GM19351 (cell line): ENCODE measurements around the gene FGD2.
"Not testable (repeated sequence)": the region's sequence is repeated elsewhere in the genome, so short reads cannot be mapped to it uniquely, and the experiment has no call there.

Source experiments
- ATAC-seq: cut with Tn5 transposase; IDR thresholded peaks from one replicate; pipeline ENCODE4 v1.9.1; 2021; ENCODE audit warnings: mild to moderate bottlenecking, moderate library complexity; ENCODE audit not compliant: unreplicated experiment

FGD2 gene

DNA sequence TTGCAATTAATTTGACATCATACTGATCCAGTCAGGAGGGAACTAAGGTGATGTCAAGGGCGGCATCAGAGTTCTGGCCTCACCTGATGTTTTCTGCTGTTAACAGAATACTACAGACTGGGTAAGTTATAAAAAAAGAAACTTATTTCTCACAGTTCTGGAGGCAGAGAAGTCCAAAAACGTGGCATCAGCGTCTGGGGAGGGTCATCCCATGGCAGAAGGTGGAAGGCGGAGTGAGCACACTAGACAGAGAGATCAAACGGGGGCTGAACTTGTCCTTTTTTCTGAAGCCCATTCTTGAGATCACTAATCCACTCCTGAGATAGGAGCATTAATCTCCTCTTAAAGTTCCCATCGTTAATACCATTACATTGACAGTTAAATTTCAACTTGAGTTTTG, 16.2 kb upstream of the FGD2 start:
- ATAC-seq = no peak

- ATAC-seq = not testable (repeated sequence)
Observed at GRCh38 chr6:36990401-36990800, 15.1 kb upstream of the FGD2 start.

DNA sequence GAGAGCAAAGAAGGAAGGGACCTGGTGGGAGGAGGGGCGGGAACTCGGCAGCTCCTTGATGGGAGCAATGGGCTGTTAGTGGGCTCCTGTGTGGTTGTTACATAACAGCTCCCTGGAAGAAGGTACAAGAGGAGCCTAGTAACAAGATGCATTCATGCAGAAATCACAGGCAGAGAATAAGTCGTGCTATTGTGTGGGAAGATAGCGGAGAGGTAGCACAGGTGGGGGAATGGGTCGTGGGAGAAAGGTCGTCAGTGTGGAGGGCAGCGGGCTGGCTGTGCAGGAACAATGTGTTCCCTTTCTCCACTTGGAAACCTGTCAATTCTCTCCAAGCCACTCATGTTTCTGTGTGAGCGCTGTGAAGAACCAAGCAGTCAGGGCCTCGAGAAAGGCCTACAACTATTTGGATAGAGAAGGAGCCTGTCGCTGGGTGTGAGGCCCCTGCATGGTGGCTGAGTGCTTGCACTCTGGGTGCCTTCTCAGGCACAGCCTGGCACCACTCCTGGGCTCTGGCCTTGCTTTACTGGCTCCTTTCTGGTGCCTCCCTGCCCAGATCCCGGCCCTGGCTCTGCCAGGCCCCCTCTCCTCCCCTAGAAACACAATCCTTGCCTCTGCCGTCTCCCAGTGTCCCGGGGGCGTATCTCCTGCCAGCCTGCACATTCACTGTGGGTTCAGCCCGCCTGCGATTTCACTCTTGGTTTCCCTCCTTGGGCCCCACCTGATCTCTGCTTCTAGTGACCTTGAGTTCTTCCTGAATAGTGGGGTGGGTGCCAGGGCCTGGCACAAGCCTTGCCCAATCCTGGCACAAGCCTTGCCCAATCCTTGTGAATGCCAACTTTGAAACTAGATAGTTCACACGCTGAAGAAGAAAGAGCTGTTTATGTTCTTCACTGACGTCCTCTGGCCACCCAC, 7.4 kb upstream of the FGD2 start:
- no peak for ATAC-seq

GRCh38 chr6:36998723-36999038, 6.8 kb upstream of the FGD2 start:
- no peak for ATAC-seq

- no peak for ATAC-seq
Observed at GRCh38 chr6:36999061-36999750, 6.2 kb upstream of the FGD2 start.

DNA sequence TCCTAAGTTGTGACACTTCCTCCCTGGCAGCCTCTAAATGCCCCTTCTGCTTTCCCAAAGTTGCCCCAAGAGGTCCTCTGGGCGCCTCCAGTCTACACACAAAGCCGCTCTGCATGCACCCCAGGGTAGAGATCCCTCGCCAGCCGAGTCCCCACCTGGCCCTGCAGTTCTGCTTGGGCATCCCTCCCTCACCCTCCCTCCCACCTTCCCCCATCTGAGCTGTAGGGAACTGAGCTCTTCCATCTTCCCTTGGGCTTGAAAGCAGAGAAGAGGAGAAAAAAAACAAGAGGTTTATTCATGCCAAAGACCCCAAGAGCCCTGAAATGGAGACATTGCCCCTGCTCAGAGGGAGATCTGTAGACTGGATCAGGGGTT, 5.7 kb upstream of the FGD2 start:
- no peak for ATAC-seq

- no peak for ATAC-seq
Observed at GRCh38 chr6:37004044-37004980, 1.1 kb upstream of the FGD2 start.

GRCh38 chr6:37005827-37006567, 542 bp downstream of the FGD2 start:
- ATAC-seq = no peak

- no peak for ATAC-seq
Observed at GRCh38 chr6:37006793-37007339, 1.4 kb downstream of the FGD2 start.

DNA sequence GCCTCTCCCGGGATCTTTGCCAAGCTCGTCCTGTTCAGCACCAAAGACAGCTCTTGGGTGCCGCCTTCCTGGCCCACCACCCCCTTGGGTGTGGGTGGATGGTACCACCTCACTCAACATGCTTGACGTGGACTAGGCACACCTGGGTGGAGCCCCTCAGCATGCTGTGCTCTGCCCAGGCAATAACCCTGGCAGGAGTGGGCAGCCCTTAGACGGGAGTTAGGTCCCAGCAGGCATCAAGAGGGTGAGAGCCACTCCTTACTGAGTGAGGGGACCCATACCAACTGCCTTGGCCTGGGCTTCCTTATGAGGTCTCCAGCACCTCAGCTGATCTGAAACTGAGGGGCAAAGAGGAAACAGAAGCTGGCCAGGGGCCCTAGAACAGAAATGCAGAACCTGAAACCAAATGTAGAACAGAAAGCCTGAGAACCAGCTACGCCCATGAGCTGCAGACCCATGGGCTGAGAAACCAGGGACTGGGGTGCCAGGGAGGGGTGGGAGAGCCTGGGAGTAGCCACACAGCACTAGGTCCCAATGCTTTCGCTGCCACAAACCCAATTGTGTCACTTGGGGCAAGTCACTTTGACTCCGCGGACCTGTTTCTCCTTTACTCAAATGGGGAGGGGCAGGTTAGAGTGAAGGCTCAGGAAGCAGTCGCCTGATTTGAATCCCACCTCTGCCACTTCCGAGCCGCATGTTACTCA, 2.0 kb downstream of the FGD2 start:
- ATAC-seq = no peak

DNA sequence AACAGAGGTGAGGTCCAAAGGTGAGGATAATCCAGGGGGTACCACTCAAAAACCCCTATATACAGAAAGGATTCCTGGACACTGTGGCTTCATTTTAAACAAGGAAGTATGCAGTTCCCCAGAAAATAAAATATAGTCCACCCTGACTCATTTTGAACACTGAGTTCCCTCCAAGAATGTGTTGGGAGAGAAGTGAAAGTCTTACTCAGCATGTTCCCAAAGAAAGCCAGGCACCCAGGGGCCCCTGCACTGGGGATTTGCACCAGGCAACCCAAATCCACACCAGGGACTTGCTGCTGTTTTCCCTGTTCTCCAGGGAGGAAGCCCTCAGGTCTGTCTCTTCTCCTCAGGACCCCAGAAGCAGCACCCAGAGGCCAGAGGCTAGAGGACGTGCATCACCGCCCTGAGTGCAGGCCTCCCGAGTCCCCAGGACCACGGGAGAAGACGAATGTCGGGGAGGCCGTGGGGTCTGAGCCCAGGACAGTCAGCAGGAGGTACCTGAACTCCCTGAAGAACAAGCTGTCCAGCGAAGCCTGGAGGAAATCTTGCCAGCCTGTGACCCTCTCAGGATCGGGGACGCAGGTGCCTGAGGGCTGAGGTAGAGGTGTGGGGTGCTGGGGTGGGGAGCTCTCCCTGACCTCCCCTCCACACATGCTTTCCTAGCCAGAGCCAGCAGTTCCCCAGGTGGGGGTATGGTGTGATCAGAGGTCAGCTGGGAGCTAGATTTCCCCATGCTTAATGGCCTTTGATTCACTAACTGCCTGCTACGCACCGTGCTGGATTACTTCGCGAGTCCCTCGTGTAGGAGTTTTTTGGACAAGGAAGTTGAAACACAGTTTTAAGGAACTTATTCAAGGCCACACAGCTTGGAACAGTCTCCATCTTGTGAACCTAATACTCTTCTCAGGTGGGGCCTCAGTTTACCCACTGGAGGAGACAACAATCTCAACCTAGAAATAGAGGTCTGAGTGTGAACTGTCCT, 3.3 kb downstream of the FGD2 start:
- no peak for ATAC-seq

- ATAC-seq = no peak
Observed at GRCh38 chr6:37010402-37010892, 5.0 kb downstream of the FGD2 start.

GRCh38 chr6:37011656-37012378, 6.4 kb downstream of the FGD2 start:
- no peak for ATAC-seq

DNA sequence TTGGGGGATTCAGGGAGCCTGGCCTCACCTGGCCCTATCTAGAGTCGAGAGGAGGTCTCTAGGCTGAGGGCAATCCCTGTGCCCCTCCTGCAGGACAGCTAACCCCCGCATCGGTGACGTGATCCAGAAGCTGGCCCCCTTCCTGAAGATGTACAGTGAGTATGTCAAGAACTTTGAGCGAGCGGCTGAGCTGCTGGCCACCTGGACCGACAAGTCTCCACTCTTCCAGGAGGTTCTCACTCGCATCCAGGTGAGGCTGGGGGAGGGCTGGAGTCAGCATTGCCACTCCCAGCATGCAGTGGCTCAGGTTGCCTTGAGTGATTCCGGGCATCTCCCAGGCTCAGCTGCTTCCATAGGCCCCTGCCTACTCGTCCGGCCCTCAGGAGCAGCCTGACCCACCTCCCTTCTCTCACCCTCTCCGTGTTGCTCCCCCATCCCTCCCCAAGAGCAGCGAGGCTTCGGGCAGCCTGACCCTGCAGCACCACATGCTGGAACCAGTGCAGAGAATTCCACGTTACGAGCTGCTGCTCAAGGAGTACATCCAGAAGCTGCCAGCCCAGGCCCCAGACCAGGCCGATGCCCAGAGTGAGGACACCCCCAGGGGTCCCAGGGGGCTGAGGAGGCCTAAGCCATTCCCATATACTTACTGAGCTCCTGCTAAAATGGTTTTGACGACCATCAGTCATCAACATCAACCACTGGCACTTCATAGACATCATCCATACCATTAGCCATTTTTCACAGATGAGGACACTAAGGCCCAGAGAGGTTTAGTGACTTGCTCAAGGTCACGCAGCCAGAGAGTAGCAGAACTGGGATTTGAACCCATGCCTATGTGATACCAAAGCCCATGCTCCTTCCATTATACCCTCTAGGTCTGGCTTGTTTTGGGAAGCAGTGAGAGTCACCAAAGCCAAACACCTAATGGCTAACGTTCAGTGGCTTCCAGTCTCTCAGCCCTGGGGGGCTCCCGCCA, 8.3 kb downstream of the FGD2 start:
- ATAC-seq = no peak

DNA sequence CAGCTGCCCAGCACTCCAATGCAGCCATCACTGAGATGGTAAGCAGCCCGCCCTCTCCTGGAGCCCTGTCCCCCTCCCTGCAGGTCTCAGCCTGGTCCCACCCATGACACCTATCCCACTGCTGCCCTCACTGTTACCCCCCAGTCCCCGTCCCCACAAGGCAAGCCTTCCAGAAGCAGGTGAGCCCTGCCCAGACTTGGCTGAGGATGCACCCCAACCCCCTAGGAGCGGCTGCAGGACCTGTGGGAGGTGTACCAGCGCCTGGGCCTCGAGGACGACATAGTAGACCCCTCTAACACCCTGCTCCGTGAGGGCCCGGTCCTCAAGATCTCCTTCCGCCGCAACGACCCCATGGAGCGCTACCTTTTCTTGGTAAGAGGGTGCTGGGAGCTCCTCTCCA, 9.2 kb downstream of the FGD2 start:
- ATAC-seq = no peak

DNA sequence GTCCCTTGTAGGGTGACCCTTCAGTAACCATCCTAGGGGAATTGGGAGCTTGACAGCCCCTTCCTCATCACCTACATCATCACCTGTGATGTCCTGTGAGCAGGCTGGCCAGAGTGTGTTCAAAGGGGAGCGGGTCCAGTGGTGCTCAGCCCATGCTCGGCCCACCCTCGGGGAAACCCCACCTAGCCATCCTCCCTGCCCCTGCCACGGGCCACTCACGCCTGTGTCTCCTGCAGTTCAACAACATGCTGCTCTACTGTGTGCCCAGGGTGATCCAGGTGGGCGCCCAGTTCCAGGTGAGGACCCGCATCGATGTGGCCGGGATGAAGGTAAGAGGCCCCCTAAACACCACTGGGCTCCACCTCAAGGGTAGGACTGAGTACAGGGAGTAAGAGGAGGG, 10.1 kb downstream of the FGD2 start:
- ATAC-seq = no peak

DNA sequence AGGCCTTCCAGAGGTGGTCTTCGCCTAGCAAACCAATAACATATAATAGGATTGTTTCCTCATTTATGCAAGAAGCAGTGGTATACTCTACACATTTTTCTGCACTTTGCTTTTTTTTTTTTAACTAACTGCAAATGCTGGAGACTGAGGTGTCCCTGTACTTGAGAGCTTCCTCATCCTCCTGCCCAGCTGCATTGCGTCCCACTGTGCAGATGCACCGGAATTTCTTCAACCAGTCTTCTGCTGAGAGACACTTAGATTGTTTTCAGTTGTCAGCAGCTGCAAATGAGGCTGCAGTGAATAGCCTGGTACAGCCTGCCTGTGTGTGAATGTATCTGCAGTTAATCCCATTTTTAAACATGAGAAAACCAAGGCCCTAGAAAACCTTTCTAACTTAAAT, 11.5 kb downstream of the FGD2 start:
- ATAC-seq = no peak
